Measurements from ENCODE around the gene USP6. TPM values are rescaled to one million over a fixed set of nuclear protein-coding genes. Genes with fewer than 3 reads are reported as not detected.
A peak's percentile ranks its signal among the peaks of the same experiment; 100 is the strongest.

USP6 gene
- total RNA-seq, 1 donor from 2014 or later = 0.49 TPM

DNA sequence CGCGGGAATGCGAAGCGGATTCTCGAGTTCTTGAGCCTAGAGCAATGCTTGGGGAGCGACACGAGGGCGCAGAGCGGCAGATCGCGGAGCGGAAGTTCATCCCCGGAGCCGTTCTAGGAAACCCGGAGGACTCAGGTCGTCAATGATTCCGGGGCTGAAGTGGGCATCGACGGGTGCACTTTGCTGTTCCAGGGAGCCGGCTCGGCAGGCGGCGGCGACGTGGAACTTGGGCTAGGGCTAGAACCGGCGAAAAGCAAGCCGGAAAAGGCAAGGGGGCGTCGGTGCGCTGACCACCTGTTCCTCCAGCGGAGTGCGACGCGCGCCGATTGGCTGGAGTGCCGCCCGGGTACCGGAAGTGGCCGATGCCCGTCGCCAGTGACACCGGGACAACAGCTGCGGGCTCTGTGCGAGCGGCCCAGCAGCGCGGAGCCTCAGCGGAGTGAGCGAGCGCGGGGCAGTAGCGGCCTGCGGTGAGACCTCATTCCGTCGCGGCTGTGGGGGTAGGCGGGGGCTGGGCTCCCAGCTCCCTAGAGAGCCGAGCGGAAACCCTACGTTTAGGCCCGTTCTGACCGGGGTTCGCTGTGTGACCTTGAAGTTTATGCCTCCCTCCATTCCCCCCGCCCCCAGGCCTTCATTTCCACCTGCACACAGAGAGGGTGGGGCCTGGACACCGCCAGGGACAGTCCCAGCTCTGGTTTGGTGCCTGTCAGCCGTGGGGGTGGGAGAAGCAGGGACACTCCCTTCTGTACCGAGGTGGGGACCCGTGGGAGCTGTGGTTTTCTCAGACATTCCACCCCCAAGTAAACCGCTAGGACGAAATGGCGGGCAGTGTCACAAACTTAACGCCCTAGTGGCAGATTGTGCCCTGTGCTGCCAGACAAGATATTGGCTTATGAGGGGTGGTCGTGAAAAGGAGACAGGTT, 37.5 kb upstream of the USP6 start, which contains the start of gene ZFP3:
Gene ZFP3, plus strand, starts transcription at position 362 of the 923 bp plus-strand sequence. CDS start 13,038 bp downstream, outside the sequence.
- H3K27me3 ChIP-seq = no peaks in the 10 kb centered on the region
- peak within 1 kb of the TSS; percentile 50 for H3K27ac ChIP-seq
- DNase-seq (ENCODE audit: extremely low spot score in 2 of 2) = no peak
- H3K9me3 ChIP-seq = no peaks in the 10 kb centered on the region
- no peaks in the 10 kb centered on the region for H3K36me3 ChIP-seq
- TF ChIP-seq POLR2A (IDR thresholded peaks at IDR 0.05) (no peak), POLR2AphosphoS5 (IDR thresholded peaks at IDR 0.05; ENCODE audit: insufficient read depth in 1 of 2, low read depth in 1 of 2) (peak in 1 of 2 donors; percentile 81), CTCF (IDR thresholded peaks at IDR 0.05) (peak in 1 of 3 experiments; percentile 25)
- intact Hi-C loops (cut with DNase I) = no loop called here
- peaks cover 15% of the 10 kb centered on the region for H3K4me1 ChIP-seq
- peak within 1 kb of the TSS; percentile 75 to 96 for H3K4me3 ChIP-seq

DNA sequence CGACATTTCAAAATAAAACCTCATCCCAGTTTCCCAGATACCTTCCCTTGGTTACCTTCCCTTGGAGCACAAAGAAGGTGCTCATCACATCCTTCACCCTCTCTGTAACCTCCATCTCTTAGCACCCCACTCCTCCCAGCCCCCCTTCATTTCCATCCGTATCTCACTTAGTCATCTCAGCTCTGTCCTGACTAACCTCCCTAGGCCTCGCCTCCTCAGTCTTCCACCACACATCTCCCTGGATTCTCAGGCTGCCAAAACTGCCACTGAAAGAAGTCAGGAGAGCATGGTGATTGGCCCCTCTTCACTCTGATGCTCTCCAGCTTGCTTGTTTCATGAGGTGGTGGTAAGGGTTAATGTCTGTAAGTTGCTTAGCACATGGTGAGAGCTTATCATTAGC, 35.2 kb upstream of the USP6 start:
- intact Hi-C loops (cut with DNase I) = no loop called here
- TF ChIP-seq POLR2A (IDR thresholded peaks at IDR 0.05) (no peak), POLR2AphosphoS5 (IDR thresholded peaks at IDR 0.05; ENCODE audit: insufficient read depth in 1 of 2, low read depth in 1 of 2) (no peak), CTCF (IDR thresholded peaks at IDR 0.05) (no peak)
- H3K36me3 ChIP-seq = no peaks in the 10 kb centered on the region
- no peak overlapping the region for H3K27ac ChIP-seq
- H3K4me1 ChIP-seq = peaks cover 15% of the 10 kb centered on the region
- DNase-seq (ENCODE audit: extremely low spot score in 2 of 2) = no peak
- no peak overlapping the region for H3K4me3 ChIP-seq
- H3K9me3 ChIP-seq = no peaks in the 10 kb centered on the region
- no peaks in the 10 kb centered on the region for H3K27me3 ChIP-seq

DNA sequence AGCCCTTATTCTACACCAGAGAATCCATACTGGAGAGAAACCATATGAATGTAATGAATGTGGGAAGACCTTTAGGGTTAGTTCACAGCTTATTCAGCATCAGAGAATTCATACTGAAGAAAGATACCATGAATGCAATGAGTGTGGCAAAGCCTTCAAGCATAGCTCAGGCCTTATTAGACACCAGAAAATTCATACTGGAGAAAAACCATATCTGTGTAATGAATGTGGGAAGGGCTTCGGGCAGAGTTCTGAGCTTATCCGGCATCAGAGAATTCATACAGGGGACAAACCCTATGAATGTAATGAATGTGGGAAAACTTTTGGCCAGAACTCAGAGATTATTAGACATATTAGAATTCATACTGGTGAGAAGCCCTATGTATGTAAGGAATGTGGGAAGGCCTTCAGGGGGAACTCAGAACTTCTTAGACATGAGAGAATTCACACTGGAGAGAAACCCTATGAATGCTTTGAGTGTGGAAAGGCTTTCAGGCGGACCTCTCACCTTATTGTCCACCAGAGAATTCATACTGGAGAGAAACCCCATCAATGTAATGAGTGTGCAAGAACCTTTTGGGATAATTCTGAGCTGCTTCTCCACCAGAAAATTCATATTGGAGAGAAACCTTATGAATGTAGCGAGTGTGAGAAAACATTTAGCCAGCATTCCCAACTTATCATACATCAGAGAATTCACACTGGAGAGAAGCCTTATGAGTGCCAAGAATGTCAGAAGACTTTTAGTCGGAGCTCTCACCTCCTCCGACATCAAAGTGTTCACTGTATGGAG, 23.4 kb upstream of the USP6 start:
- H3K27ac ChIP-seq = no peak overlapping the region
- H3K27me3 ChIP-seq = no peaks in the 10 kb centered on the region
- H3K4me3 ChIP-seq = no peak overlapping the region
- H3K4me1 ChIP-seq = peaks cover 10% of the 10 kb centered on the region
- intact Hi-C loops (cut with DNase I) = no loop called here
- H3K36me3 ChIP-seq = peaks cover 0 to 52% of the 10 kb centered on the region in 2 donors
- TF ChIP-seq CTCF (IDR thresholded peaks at IDR 0.05) (no peak), POLR2AphosphoS5 (IDR thresholded peaks at IDR 0.05; ENCODE audit: insufficient read depth in 1 of 2, low read depth in 1 of 2) (no peak), POLR2A (IDR thresholded peaks at IDR 0.05) (no peak)
- no peak for DNase-seq (ENCODE audit: extremely low spot score in 2 of 2)
- peaks cover 70% of the 10 kb centered on the region for H3K9me3 ChIP-seq

DNA sequence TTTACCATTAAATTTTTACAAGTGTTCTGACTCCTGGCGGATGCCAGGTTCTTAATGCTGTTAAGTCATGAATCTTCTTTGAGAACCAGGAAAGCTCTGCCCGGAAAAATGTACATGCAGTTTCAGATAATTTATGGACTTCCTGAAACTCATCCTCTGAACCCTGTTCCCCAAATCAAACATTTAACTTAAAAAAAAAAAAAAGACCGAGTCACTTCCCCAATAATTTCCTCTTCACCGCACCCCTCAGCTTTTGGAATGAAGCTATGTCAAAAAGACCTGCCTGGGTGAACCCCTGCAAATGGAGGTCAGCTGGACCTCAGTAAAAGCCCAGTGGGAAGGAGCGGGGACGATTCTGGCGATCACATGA, 19.1 kb upstream of the USP6 start:
- no peak overlapping the region for H3K27ac ChIP-seq
- no peak for DNase-seq (ENCODE audit: extremely low spot score in 2 of 2)
- H3K4me1 ChIP-seq = peaks cover 15% of the 10 kb centered on the region
- TF ChIP-seq POLR2AphosphoS5 (IDR thresholded peaks at IDR 0.05; ENCODE audit: insufficient read depth in 1 of 2, low read depth in 1 of 2) = no peak
- no peak for TF ChIP-seq POLR2A (IDR thresholded peaks at IDR 0.05)
- TF ChIP-seq CTCF (IDR thresholded peaks at IDR 0.05) = no peak
- peaks cover 0 to 11% of the 10 kb centered on the region in 2 donors for H3K36me3 ChIP-seq
- peaks cover 33% of the 10 kb centered on the region for H3K9me3 ChIP-seq
- peak overlapping the region; percentile 49 to 50 for H3K4me3 ChIP-seq
- intact Hi-C loops (cut with DNase I) = no loop called here
- no peaks in the 10 kb centered on the region for H3K27me3 ChIP-seq
